SH-SY5Y (cell line): ENCODE measurements around the gene GCNT3.

Experiments used
- GATA2 ChIP-seq: IDR thresholded peaks from 2 replicates; pipeline ENCODE4 v1.6.1; 2011; ENCODE audit warnings: mild to moderate bottlenecking, low read depth, low read length
- GATA3 ChIP-seq: IDR thresholded peaks from 2 replicates; pipeline ENCODE4 v1.6.1; 2011; ENCODE audit warnings: low read depth, mild to moderate bottlenecking, low read length, moderate library complexity

DNA sequence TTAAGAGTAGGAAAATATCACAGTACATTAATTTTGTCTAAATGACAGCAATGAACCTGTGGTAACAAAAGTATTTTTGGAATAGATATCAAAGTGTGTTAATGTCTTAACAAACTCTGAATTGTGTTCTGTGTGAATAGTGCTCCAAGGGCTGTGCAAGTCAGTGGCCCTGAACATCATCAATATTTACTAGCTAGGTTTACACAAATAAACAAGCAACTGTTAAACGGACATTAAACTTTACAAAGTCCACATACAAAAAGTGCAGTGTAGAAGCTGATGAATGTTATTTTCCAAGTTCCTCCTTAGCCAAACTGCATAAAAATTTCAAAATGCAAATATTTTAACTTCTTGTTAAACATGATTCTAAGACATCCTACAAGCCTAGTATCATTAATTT, 47.8 kb downstream of the GCNT3 start:
- TF ChIP-seq GATA2 (no peak), GATA3 (no peak)
